ENCODE results near the gene PIGO. TPM values are rescaled to one million over a fixed set of nuclear protein-coding genes. Genes with fewer than 3 reads are reported as not detected.

Gene PIGO
- total and polyA plus RNA-seq, 8 donors = 4.3 to 26.2 (median 15.0) TPM

- Histone ChIP-seq H3K27me3 (no peaks in the 10 kb centered on the region), H3K4me3 (no peak overlapping the region), H3K27ac (no peak overlapping the region), H3K36me3 (peaks cover 58 to 98% (median 94%) of the 10 kb centered on the region in 4 donors), H3K9me3 (no peaks in the 10 kb centered on the region), H3K4me1 (no peaks in the 10 kb centered on the region)
- intact Hi-C loops (cut with DNase I; ENCODE audit: low total_unique reads) = no loop called here
- WGBS, 5 donors = 93 to 97% (median 96%) methylated on average over 14 of the region's 14 CpGs
- TF ChIP-seq POLR2A (IDR thresholded peaks at IDR 0.05) (no peak), POLR2AphosphoS5 (IDR thresholded peaks at IDR 0.05) (no peak), CTCF (IDR thresholded peaks at IDR 0.05) (no peak), EP300 (IDR thresholded peaks at IDR 0.05) (no peak)
- DNase-seq = no peak
These were observed 41.3 kb downstream of the PIGO start for GRCh38 chr9:35054871-35055644.

- H3K9me3 ChIP-seq = no peaks in the 10 kb centered on the region
- no peaks in the 10 kb centered on the region for H3K27me3 ChIP-seq
- no peaks in the 10 kb centered on the region for H3K4me1 ChIP-seq
- no peak overlapping the region for H3K27ac ChIP-seq
- no peak overlapping the region for H3K4me3 ChIP-seq
- whole genome bisulfite sequencing, 5 donors = 57 to 86% (median 72%) methylated on average over 5 of the region's 5 CpGs
- intact Hi-C loops (cut with DNase I; ENCODE audit: low total_unique reads) = no loop called here
- no peak for TF ChIP-seq EP300 (IDR thresholded peaks at IDR 0.05)
- TF ChIP-seq CTCF (IDR thresholded peaks at IDR 0.05) = no peak
- TF ChIP-seq POLR2AphosphoS5 (IDR thresholded peaks at IDR 0.05) = no peak
- no peak for TF ChIP-seq POLR2A (IDR thresholded peaks at IDR 0.05)
- H3K36me3 ChIP-seq = peaks cover 55 to 98% (median 94%) of the 10 kb centered on the region in 4 donors
- DNase-seq = no peak
These were observed 42.1 kb downstream of the PIGO start for GRCh38 chr9:35054185-35054835.

GRCh38 chr9:35051069-35051967 is 45.1 kb downstream of the PIGO start:
- H3K4me3 ChIP-seq = no peak overlapping the region
- H3K36me3 ChIP-seq = peaks cover 25 to 87% (median 83%) of the 10 kb centered on the region in 4 donors
- peak overlapping the region in 1 of 5 donors; percentile 42 for H3K27ac ChIP-seq
- no peaks in the 10 kb centered on the region for H3K27me3 ChIP-seq
- 82 to 87% (median 85%) methylated on average over 7 of the region's 7 CpGs for WGBS, 5 donors
- no peaks in the 10 kb centered on the region for H3K4me1 ChIP-seq
- H3K9me3 ChIP-seq = no peaks in the 10 kb centered on the region
- no peak for TF ChIP-seq POLR2A (IDR thresholded peaks at IDR 0.05)
- TF ChIP-seq EP300 (IDR thresholded peaks at IDR 0.05) = no peak
- TF ChIP-seq CTCF (IDR thresholded peaks at IDR 0.05) = peak in 5 of 7 experiments; percentile 39 to 67 (median 50)
- TF ChIP-seq POLR2AphosphoS5 (IDR thresholded peaks at IDR 0.05) = peak in 1 of 3 donors; percentile 49
- intact Hi-C loops (cut with DNase I; ENCODE audit: low total_unique reads) = no loop called here
- peak; percentile 45 to 68 for DNase-seq

DNA sequence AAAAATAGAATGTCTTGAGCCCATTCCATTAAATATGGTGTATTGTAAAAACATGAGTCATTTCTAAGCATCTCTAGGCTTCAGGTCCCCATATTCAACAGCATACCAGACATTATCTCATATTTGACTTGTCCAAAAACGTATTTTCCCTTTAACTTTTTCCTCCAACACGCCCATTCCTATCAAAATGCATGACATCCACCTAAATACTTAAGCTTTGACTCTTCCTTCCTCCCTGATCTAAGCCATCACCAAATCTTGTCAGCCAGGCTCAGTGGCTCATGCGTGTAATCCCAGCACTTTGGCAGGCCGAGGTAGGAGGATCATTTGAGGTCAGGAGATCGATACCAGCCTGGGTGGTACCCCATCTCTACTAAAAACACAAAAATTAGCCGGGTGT is 47.9 kb downstream of the PIGO start:
- Histone ChIP-seq H3K27ac (no peak overlapping the region), H3K4me3 (no peak overlapping the region), H3K9me3 (no peaks in the 10 kb centered on the region), H3K4me1 (no peaks in the 10 kb centered on the region), H3K36me3 (peaks cover 13 to 87% (median 80%) of the 10 kb centered on the region in 4 donors), H3K27me3 (no peaks in the 10 kb centered on the region)
- TF ChIP-seq POLR2A (IDR thresholded peaks at IDR 0.05) (no peak), POLR2AphosphoS5 (IDR thresholded peaks at IDR 0.05) (no peak)
- no peak for DNase-seq
- 95 to 98% (median 97%) methylated on average over 6 of the region's 6 CpGs for WGBS, 5 donors
- intact Hi-C loops (cut with DNase I; ENCODE audit: low total_unique reads) = no loop called here
